Stimulated activated effector memory CD8-positive, alpha-beta T cell treated with anti-CD3 and anti-CD28 coated beads, Interleukin-12 subunit alpha, Interleukin-12 subunit beta, amount 100 ng/mL, for 72 hours (primary cell): ENCODE measurements around the gene EPS8L1.

Experiments
- ATAC-seq: fragments of 150-1000 bp; cut with Tn5 transposase; 2 replicates; pipeline ENCODE4 v1.10.0; 2021
- DNase-seq, 2 donors: peaks; one replicate each; pipeline ENCODE4 v3.0.0; 2021 to 2022; ENCODE audit warnings: low spot score in 2 of 2
- H3K27ac Mint-ChIP-seq: one replicate; pipeline ENCODE4 v1.8.0; 2022; ENCODE audit warnings: mild to moderate bottlenecking, mixed read lengths
- H3K36me3 Mint-ChIP-seq: one replicate; pipeline ENCODE4 v1.8.0; 2022; ENCODE audit warnings: mild to moderate bottlenecking, mixed read lengths
- H3K4me1 Mint-ChIP-seq: one replicate; pipeline ENCODE4 v1.8.0; 2022; ENCODE audit warnings: mixed read lengths
- H3K4me3 Mint-ChIP-seq: one replicate; pipeline ENCODE4 v1.8.0; 2022; ENCODE audit warnings: mild to moderate bottlenecking, mixed read lengths
- H3K9me3 Mint-ChIP-seq: one replicate; pipeline ENCODE4 v1.8.0; 2022; ENCODE audit warnings: mixed read lengths

EPS8L1 gene

DNA sequence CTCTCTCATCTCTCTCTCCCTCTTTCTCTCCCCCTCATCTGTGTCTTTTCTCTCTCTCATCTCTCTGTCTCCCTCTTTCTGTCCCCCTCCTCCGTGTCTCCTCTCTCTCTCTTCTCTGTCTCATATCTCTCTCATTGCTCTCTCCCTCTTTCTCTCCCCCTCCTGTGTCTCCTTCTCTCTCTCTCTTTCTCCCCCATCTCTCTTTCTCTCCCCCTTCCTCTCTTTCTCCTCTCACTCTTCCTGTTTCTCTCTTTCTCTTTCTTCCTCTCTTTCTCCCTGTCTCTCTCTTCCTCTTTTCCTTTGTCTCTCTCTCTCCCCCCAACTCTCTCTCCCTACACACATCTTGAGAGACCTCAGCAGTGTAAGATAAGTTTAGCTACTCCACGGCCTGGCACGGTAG lies 7.8 kb upstream of the EPS8L1 start:
- Mint-ChIP-seq H3K36me3 (no peaks in the 10 kb centered on the region), H3K27ac (no peak overlapping the region), H3K4me3 (no peak overlapping the region), H3K4me1 (peaks cover 10% of the 10 kb centered on the region), H3K9me3 (no peaks in the 10 kb centered on the region)
- ATAC-seq, result no peak
- no peak for DNase-seq

DNA sequence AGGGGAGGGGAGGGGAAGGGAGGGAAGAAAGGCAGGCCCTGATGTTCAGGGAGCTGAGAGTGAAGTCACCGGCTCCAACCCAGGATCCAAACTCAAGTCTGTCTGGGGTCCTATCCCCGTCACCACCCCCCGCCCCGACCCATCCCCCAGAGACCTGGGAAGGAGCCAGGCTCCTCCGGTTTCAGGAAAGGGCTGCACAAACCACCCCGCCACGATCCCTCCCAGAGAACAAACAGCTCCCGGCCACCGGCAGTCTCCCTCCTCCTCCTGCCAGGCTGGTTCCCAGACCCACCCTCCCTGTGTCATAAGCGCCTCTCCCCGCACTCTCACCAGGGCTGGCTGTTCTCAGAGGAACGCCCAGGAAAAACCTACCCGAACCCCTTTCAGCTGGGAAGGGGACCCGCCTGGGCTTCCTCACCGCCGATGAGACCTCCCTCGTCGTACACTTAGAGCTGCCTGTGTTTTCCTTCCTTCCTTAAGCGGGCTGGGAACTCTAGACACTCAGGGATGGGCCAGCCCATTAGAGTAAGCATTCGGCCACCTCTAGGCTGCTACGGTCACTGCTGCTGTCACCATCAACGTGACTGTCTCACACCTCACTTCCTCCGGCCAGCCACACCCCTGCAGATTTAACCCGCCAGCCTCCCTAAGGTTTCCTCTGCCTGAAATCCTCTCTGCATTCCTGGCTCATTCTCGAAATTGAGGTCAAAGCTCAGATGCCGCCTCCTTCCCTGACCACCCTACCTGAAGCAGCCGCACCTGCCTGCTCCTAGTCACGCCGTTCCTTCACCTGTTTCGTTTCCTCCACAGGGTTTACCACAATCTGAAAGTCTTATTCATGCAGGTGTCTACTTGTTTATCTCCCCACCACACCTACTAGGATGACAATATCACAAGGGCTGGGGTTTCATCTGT lies 6.5 kb upstream of the EPS8L1 start:
- Mint-ChIP-seq H3K36me3 (no peaks in the 10 kb centered on the region), H3K27ac (no peak overlapping the region), H3K4me1 (peaks cover 10% of the 10 kb centered on the region), H3K4me3 (peak overlapping the region; percentile 13), H3K9me3 (no peaks in the 10 kb centered on the region)
- ATAC-seq (peak; percentile 49), DNase-seq (no peak)

DNA sequence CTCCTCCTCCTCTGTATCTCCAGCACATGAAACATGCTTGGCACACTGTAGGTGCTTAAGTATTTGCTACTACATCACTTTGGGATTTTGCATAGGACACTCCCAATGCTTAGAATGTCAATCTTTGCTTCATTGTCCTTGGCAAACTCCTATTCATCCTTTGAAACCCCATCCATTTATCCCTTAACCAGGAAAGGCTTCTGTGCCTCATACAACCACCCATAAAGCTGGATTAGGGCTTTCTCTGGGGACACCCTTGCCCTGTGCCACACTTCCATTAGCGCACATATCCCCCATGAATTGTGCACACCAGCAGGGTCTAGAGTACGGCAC lies 5.8 kb upstream of the EPS8L1 start:
- H3K4me3 Mint-ChIP-seq, result peak overlapping the region; percentile 13
- ATAC-seq, result no peak
- no peak for DNase-seq
- no peaks in the 10 kb centered on the region for H3K36me3 Mint-ChIP-seq
- H3K4me1 Mint-ChIP-seq, result peaks cover 10% of the 10 kb centered on the region
- H3K9me3 Mint-ChIP-seq, result no peaks in the 10 kb centered on the region
- H3K27ac Mint-ChIP-seq, result no peak overlapping the region

DNA sequence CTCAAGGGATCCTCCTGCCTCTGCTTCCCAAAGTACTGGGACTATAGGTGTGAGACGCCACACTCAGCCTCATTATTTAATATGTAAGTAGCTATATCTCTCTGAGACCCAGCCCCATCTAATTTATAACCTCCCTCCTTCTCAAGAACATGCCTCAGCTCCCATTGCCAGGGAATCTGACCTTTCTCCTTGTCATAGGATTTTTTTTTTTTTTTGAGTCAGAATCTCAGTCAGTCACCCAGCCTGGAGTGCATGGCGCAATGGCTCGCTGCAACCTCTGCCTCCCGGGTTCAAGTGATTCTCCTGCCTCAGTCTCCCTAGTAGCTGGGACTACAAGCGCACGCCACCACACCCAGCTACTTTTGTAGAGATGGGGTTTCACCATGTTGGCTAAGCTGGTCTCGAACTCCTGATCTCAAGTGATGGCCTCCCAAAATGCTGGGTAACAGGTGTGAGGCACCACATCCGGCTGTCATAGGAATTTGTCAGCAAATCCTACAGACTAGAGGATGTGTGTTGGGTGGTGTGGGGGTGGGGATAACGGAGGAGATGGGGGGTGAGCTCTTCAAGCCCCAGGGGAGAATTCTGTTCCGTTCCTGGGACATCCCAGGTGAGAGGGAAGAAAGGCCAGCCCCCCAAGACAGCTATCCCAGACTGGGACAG lies 5.1 kb upstream of the EPS8L1 start:
- H3K4me3 Mint-ChIP-seq, result no peak overlapping the region
- no peak for ATAC-seq
- H3K36me3 Mint-ChIP-seq, result no peaks in the 10 kb centered on the region
- H3K4me1 Mint-ChIP-seq, result peaks cover 10% of the 10 kb centered on the region
- no peaks in the 10 kb centered on the region for H3K9me3 Mint-ChIP-seq
- H3K27ac Mint-ChIP-seq, result no peak overlapping the region
- DNase-seq, result no peak

DNA sequence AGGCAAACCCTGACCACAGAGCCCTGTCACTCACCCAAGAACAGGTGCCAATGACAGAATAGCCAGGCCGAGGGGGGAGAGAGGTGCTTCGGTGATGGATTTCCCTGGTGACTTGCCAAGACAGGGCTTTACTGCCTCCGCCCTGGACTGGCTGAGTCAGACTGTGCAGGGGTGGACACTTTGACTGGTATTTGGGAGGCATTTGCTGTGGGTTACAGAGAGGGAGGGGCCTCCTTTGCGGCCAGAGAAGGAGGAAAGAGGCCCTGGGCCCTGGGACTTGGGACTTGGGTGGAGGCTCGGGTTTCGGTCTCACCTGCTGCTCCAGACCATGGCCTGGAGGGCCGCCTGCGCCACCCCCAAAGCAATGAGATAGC lies 4.6 kb upstream of the EPS8L1 start:
- H3K4me3 Mint-ChIP-seq, result no peak overlapping the region
- DNase-seq, result no peak
- no peak for ATAC-seq

DNA sequence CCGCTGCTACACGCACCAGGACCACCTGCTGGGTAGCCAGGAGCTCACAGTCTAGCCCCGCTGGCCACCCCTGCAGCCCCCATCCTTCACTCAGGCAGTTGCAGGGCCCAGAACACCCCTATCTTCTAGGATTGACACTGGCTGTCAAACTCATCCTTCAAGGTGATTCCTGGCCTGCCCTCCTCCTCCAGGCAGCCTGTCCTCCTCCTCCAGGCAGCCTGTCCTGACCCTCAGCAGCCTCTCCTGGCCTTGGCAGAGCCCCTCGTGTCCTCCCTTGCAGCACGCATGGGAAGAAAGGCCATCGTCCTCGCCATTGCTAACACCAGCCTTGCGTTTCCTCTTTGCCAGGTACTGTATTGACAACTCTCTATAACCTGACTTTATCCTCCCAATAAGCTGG lies 3.8 kb upstream of the EPS8L1 start:
- Mint-ChIP-seq H3K36me3 (no peaks in the 10 kb centered on the region), H3K9me3 (no peaks in the 10 kb centered on the region), H3K4me1 (peaks cover 10% of the 10 kb centered on the region), H3K4me3 (no peak overlapping the region), H3K27ac (no peak overlapping the region)
- ATAC-seq, result no peak
- DNase-seq, result no peak

More for the DNA sequence above, 4.6 kb upstream of the EPS8L1 start:
- Mint-ChIP-seq H3K36me3 (no peaks in the 10 kb centered on the region), H3K4me1 (peaks cover 10% of the 10 kb centered on the region), H3K27ac (no peak overlapping the region), H3K9me3 (no peaks in the 10 kb centered on the region)

DNA sequence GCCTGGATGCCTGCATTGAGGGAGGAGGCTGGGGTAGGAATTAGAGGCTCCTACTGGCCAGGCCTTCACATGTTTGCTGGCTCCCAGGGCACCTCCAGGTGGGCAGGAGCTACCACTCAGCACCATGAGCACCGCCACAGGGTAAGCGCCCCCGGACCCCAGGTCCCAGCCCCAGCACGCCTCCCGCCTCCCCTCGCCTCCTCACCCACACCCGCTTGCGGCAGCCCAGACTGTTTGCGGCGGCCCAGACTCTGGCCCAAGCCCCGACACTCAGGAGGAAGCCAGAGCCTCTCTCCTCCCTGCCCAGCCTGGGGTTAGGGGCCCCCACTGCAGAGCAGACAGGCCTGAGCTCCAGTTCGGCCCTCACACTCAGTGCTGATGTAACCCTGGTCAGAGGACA lies 652 bp downstream of the EPS8L1 start:
- no peak for ATAC-seq
- Mint-ChIP-seq H3K4me3 (no peak overlapping the region), H3K27ac (no peak overlapping the region), H3K36me3 (no peaks in the 10 kb centered on the region), H3K9me3 (no peaks in the 10 kb centered on the region), H3K4me1 (peaks cover 20% of the 10 kb centered on the region)
- no peak for DNase-seq

DNA sequence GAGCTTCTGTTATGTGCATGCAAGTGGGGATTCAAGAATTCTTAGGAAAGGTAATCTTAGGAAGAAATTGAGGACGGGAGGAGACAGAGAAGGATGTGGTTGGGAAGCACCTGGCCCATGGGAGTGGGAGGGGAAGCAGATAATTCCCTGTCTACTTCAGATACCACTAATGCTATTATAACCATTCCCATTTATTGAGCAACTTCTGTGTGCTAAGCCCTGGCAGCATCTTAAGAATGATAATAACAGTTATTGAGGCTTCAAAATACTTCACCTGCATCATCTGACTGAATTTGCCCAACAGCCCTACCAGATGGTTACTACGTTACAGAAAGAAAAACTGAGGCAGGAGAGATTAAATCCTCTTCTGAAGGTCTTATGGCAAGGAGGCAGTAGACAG lies 1.4 kb downstream of the EPS8L1 start:
- peaks cover 21% of the 10 kb centered on the region for H3K4me1 Mint-ChIP-seq
- H3K36me3 Mint-ChIP-seq, result no peaks in the 10 kb centered on the region
- no peak overlapping the region for H3K27ac Mint-ChIP-seq
- DNase-seq, result no peak
- no peaks in the 10 kb centered on the region for H3K9me3 Mint-ChIP-seq
- ATAC-seq, result no peak
- H3K4me3 Mint-ChIP-seq, result no peak overlapping the region

DNA sequence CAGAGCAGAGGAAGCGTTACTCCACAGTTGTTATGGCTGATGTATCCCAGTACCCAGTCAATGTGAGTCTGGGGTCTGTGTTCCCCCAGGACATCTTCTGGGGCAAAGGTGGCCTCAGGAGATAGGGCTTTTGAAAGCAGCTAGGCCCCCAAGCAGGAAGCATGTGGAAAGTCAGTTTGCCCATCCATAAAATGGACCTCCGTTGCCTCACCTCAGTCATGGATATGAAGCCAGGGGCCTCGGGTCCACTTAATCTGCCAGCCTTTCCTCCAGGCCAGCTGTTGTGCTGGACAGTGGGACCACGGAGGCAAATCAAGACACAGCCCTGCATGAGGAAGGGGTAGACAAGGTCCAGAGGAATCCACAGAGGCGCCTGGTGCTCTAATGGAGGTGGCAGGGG lies 3.3 kb downstream of the EPS8L1 start:
- no peak for DNase-seq
- no peak for ATAC-seq
- no peaks in the 10 kb centered on the region for H3K36me3 Mint-ChIP-seq
- no peaks in the 10 kb centered on the region for H3K9me3 Mint-ChIP-seq
- H3K4me3 Mint-ChIP-seq, result peak overlapping the region; percentile 79
- H3K27ac Mint-ChIP-seq, result no peak overlapping the region
- peaks cover 31% of the 10 kb centered on the region for H3K4me1 Mint-ChIP-seq

DNA sequence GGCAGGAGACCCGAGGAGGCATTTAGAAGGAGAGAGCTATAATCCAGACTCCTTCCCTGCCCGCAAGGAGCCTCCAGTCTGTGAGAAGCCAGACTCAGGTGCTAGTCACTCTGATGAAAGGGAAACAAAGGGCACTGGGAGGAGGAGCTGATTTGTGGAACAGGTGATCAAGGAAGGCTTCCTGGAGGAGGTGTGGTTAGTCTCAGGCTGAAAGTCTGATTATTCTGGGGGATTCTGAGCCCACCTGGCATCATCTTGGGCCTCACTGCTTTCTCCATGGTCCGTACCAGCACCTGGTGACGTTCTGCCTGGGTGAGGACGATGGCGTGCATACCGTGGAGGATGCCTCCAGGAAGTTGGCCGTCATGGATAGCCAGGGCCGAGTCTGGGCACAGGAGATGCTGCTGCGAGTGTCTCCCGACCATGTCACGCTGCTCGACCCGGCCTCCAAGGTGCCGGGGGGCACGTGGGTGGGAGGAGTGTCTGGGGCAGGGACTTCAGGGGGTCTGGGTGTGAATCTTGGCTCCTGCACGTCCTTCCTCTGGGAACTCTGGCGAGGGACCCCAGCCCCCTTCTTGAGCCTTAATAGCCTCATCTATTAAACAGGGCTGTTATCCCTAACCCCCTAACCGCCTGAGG lies 3.9 kb downstream of the EPS8L1 start:
- ATAC-seq (no peak), DNase-seq (no peak)
- H3K4me3 Mint-ChIP-seq, result peak overlapping the region; percentile 79
- H3K36me3 Mint-ChIP-seq, result no peaks in the 10 kb centered on the region
- H3K9me3 Mint-ChIP-seq, result no peaks in the 10 kb centered on the region
- H3K27ac Mint-ChIP-seq, result peak overlapping the region; percentile 78
- peaks cover 31% of the 10 kb centered on the region for H3K4me1 Mint-ChIP-seq

DNA sequence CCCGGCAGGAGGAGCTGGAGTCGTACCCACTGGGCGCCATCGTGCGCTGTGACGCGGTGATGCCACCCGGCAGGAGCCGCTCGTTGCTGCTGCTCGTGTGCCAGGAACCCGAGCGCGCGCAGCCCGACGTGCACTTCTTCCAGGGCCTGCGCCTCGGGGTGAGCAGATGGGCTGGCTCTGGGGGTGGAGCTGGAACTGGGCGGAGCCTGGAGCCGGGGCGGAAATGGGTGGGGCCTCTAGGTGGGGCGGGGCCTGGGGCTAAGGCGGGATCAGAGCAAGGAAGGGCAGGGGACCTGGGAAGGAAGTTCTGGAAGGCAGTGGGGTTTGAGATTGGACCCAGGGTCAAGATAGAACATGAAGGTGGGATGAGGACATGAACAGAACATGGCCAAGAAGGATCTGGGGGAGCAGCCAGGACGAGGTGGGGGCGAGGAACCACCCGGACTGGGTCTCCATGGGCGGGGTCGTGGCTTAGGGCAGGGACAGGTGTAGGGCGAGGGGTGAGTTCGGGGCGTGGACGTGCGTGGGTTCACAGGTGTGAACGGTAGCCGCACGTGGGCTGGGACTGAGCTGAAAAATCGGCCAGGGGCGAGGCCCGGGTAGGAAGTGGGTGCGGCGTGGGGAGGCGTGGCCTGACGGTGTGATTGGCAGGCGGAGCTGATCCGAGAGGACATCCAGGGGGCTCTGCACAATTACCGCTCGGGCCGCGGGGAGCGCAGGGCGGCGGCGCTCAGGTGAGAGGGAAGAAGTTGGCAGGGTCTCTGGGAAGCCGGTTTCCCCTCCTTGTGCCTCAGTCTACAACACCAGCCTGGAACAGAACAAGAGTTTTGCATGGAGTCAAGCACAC lies 4.7 kb downstream of the EPS8L1 start:
- no peaks in the 10 kb centered on the region for H3K9me3 Mint-ChIP-seq
- ATAC-seq, result peak; percentile 72
- no peaks in the 10 kb centered on the region for H3K36me3 Mint-ChIP-seq
- peak; percentile 59 to 87 for DNase-seq
- peak overlapping the region; percentile 79 for H3K4me3 Mint-ChIP-seq
- peak overlapping the region; percentile 78 for H3K27ac Mint-ChIP-seq
- peaks cover 31% of the 10 kb centered on the region for H3K4me1 Mint-ChIP-seq

DNA sequence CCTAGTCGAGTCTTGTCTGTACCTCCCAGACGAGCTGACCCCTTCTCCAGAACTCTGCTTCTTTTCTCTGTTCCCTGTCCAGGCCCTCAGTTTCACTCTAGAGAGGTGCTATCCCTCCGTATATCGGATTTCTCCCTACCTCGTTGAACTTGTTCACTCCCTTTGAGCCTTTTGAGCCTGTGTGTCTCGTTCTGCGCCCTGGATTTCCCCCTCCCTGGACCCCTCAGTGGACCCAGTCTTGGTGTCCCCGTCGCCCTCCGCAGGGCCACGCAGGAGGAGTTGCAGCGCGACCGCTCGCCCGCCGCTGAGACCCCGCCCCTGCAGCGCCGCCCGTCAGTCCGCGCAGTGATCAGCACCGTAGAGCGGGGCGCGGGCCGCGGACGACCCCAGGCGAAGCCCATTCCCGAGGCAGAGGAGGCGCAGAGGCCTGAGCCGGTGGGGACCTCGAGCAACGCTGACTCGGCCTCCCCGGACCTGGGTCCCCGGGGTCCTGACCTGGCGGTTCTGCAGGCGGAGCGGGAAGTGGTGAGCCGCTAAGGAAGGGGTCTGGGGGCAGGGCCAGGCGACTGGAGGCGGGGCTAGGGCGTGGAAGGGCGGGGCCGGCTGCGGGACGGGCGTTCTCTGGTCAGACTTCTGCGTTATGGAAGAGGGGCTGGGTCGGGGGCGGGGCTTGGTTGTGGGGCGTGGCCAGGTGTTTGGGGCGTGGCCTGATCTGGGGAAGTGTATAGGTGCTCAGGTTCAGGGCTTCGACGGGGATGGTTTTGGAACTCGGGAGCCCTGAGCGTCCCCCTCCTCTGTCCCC lies 5.5 kb downstream of the EPS8L1 start:
- peak overlapping the region; percentile 78 for H3K27ac Mint-ChIP-seq
- peaks cover 31% of the 10 kb centered on the region for H3K4me1 Mint-ChIP-seq
- DNase-seq, result peak; percentile 85 to 96
- H3K36me3 Mint-ChIP-seq, result no peaks in the 10 kb centered on the region
- ATAC-seq, result peak; percentile 86
- H3K9me3 Mint-ChIP-seq, result no peaks in the 10 kb centered on the region
- peak overlapping the region; percentile 79 for H3K4me3 Mint-ChIP-seq

DNA sequence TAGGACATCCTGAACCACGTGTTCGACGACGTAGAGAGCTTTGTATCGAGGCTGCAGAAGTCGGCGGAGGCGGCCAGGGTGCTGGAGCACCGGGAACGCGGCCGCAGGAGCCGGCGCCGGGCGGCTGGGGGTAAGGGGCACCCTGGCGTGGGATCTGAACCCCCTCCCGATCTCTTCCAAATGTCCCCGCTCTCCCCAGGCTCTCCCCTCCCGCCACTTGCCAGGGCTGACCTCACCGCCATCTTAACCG lies 6.0 kb downstream of the EPS8L1 start:
- H3K9me3 Mint-ChIP-seq, result no peaks in the 10 kb centered on the region
- H3K36me3 Mint-ChIP-seq, result no peaks in the 10 kb centered on the region
- H3K4me1 Mint-ChIP-seq, result peaks cover 31% of the 10 kb centered on the region
- no peak for DNase-seq
- H3K4me3 Mint-ChIP-seq, result peak overlapping the region; percentile 79
- peak overlapping the region; percentile 78 for H3K27ac Mint-ChIP-seq
- ATAC-seq, result no peak

DNA sequence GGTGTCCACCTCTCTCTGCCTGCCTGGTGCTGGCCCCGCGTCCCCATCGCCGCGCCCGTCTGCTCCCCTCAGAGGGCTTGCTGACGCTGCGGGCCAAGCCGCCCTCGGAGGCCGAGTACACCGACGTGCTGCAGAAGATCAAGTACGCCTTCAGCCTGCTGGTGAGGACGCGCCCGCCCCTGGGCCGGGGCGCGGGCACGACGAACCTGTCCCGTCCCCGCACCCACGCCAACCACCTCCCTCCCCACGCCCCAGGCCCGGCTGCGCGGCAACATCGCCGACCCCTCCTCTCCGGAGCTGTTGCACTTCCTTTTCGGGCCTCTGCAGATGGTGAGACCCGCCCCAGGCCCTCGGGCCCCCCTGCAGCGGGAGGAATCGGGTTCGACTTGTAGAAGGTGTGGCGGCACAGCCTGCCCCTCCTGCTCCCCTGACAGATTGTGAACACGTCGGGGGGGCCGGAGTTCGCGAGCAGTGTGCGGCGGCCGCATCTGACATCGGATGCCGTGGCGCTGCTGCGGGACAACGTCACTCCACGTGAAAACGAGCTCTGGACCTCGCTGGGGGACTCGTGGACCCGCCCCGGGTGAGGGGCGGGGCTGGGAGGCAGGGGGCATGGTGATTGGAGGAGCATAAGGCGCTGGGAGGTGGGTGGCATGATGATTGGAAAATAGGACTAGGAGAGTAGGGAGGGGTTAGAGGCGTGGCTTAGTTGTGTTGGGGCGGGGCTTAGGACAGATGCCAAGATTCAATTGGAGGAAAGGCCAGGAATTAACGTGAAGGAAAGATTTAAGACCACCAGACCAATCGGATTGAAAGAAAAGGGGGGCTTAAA lies 6.6 kb downstream of the EPS8L1 start:
- H3K27ac Mint-ChIP-seq, result peak overlapping the region; percentile 78
- peak; percentile 17 to 59 for DNase-seq
- H3K4me1 Mint-ChIP-seq, result peaks cover 34% of the 10 kb centered on the region
- no peaks in the 10 kb centered on the region for H3K36me3 Mint-ChIP-seq
- H3K9me3 Mint-ChIP-seq, result no peaks in the 10 kb centered on the region
- H3K4me3 Mint-ChIP-seq, result peak overlapping the region; percentile 79
- peak; percentile 1 for ATAC-seq
